ENCODE results near the gene KICS2.
"Not testable (repeated sequence)": the region's sequence is repeated elsewhere in the genome, so short reads cannot be mapped to it uniquely, and the experiment has no call there.

Gene KICS2

GRCh38 chr12:64222009-64222765 is at the start of gene KICS2:
Gene KICS2, minus strand, starts transcription at chr12:64222296. Its CDS starts 59 bp downstream, at chr12:64222237.
- DNase-seq, result peak; percentile 89

- no peak for DNase-seq
These were observed 48.3 kb upstream of the KICS2 start for GRCh38 chr12:64270411-64270810.

GRCh38 chr12:64269161-64269560 is 47.1 kb upstream of the KICS2 start:
- no peak for DNase-seq

GRCh38 chr12:64268409-64268808 is 46.3 kb upstream of the KICS2 start:
- no peak for DNase-seq

GRCh38 chr12:64265839-64266238 is 43.7 kb upstream of the KICS2 start:
- DNase-seq, result no peak

GRCh38 chr12:64261813-64262212 is 39.7 kb upstream of the KICS2 start:
- no peak for DNase-seq

GRCh38 chr12:64258576-64258975 is 36.5 kb upstream of the KICS2 start:
- DNase-seq, result no peak

- peak; percentile 77 for DNase-seq
These were observed 34.2 kb upstream of the KICS2 start for GRCh38 chr12:64256166-64256800.

GRCh38 chr12:64255249-64255648 is 33.2 kb upstream of the KICS2 start:
- DNase-seq, result no peak

- DNase-seq, result no peak
These were observed 31.3 kb upstream of the KICS2 start for GRCh38 chr12:64253356-64253755.

- no peak for DNase-seq
These were observed 30.6 kb upstream of the KICS2 start for GRCh38 chr12:64252681-64253080.

GRCh38 chr12:64243809-64244208 is 21.7 kb upstream of the KICS2 start:
- no peak for DNase-seq

- no peak for DNase-seq
These were observed 18.7 kb upstream of the KICS2 start for GRCh38 chr12:64240781-64241180.

- DNase-seq, result no peak
These were observed 15.3 kb upstream of the KICS2 start for GRCh38 chr12:64237382-64237781.

- no peak for DNase-seq
These were observed 14.5 kb upstream of the KICS2 start for GRCh38 chr12:64236549-64236948.

GRCh38 chr12:64232196-64232595 is 10.1 kb upstream of the KICS2 start:
- DNase-seq, result no peak

- DNase-seq, result no peak
These were observed 7.7 kb upstream of the KICS2 start for GRCh38 chr12:64229796-64230195.

GRCh38 chr12:64229240-64229639 is 7.1 kb upstream of the KICS2 start:
- DNase-seq, result no peak

GRCh38 chr12:64225626-64226025 is 3.5 kb upstream of the KICS2 start:
- no peak for DNase-seq

GRCh38 chr12:64221651-64222008 is 466 bp downstream of the KICS2 start:
- peak; percentile 89 for DNase-seq

GRCh38 chr12:64220046-64220445 is 2.0 kb downstream of the KICS2 start:
- DNase-seq, result no peak

GRCh38 chr12:64219145-64219544 is 3.0 kb downstream of the KICS2 start:
- no peak for DNase-seq

- DNase-seq, result no peak
These were observed 3.5 kb downstream of the KICS2 start for GRCh38 chr12:64218597-64218996.

- not testable (repeated sequence) for DNase-seq
These were observed 4.5 kb downstream of the KICS2 start for GRCh38 chr12:64217643-64218042.

GRCh38 chr12:64216239-64216638 is 5.9 kb downstream of the KICS2 start:
- no peak for DNase-seq

All from NCI-H1105 (cell line).